NCI-H748 (cell line): ENCODE data around the gene CCDC171.
A peak's percentile ranks its signal among the peaks of the same experiment; 100 is the strongest.
"Not testable (repeated sequence)": the region's sequence is repeated elsewhere in the genome, so short reads cannot be mapped to it uniquely, and the experiment has no call there.

Source experiments
- DNase-seq: peaks from one replicate; lab custom pipeline; 2025; ENCODE audit not compliant: unreplicated experiment; lab: John Stamatoyannopoulos, UW

CCDC171 gene

GRCh38 chr9:15552636-15553527, at the start of gene CCDC171:
Gene CCDC171, plus strand, starts transcription at chr9:15553043. Its CDS starts 11,046 bp downstream, at chr9:15564089.
- DNase-seq: peak; percentile 99

DNA sequence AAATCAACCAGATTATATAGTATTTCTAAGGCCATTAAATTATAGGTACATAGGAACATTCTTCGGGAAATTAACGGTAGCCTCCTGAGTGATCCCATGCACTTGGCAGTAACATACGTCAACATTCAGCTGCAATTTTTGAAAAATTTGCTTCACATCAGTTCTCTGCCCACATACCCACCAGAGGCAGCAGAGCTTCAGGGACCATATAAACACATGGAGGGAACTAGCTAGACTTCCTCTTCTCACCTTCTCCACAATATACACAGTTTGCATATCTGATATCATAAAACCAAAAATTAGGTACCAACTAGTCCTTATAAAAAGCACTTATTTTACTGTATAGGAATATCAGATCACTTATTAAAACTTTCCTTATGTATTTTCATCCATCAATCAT, 46.9 kb upstream of the CCDC171 start:
- no peak for DNase-seq

DNA sequence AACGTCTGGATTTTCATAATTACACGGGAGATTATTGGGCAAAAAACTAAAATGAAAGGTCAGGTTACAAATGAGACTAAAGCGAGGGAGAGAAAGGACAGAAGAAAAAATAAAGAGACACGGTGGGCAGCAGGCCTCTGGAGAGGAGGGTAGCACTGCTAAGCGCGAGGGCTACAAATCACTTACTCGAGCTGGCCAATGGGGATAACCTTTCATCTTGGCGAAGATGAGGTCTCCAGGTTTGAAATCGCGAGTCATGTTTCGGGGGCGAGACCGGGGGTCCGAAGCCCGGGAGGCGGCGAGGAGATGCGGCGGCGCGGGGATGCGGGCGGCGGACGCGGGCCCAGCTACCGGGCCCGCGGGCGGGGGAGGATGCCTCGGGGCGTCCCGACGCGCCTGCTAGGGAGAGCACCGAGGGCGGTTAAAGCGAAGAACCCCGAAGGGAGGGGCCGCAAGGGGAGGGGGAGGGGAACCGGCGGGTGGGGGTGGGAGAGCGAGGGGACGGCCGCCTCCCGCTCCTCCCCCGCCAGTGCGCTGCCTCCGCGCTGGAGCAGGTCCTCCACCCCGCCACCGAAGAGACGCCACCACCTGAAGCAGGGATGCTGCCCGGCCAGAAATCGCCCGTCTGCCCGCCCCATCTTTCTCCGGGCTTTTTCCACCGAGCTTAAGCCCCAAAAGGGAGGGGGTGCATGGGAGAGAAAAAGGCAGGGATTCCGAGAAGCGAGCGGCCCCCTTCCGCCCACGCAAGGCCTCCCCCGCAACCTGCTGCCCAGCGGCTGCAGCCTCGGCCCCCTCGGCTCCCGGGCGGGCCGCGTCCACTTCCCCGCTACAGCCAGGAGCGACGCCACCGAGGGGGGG, 42.7 kb upstream of the CCDC171 start:
- DNase-seq: peak; percentile 82

DNA sequence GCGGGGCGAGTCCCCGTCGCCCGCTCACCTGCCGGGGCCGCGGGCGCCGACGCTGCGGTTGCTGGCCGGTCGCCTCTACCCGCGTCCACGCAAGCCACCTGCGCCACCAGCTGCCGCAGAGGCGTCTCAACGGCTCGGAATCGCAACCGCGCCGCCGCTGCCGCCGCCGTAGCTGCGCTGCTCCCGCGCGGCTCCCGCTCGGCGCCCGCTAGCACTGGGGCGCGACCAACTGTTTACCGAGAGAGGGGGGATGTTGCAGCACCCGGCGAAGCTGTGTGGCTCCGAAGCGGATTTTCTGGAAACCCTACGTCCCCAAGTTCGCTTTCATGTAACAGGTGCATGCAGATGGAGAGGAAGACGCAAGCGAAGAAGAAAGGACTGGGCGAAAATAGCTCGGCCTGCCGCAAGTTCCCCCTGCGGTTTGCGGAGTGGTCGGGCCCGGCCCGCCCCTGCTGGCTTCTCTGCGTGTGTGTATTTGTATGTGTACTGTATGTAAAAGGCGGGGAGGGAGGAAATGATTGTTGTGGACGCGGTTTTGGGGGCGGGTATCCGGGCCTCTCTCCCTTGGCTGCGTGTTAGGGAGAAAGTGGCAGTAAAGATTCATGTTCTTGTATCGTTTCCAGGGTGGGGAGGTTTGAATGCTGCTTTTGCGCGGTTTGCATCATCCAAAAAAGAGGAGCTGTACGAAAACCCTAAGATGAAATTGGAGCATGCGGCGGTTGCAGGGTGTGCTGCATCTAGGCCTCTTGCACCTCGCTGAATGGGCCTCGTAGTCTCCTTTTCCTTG, 41.9 kb upstream of the CCDC171 start, which contains the start of gene PSIP1:
TSS of gene PSIP1 (minus strand) at position 182 of the 787 bp plus-strand sequence. CDS start 782 bp downstream, outside the sequence.
- peak; percentile 95 for DNase-seq

- DNase-seq: no peak
These were observed 40.6 kb upstream of the CCDC171 start for GRCh38 chr9:15512204-15512603.

GRCh38 chr9:15512889-15513288, 40.0 kb upstream of the CCDC171 start:
- DNase-seq: peak; percentile 58

DNA sequence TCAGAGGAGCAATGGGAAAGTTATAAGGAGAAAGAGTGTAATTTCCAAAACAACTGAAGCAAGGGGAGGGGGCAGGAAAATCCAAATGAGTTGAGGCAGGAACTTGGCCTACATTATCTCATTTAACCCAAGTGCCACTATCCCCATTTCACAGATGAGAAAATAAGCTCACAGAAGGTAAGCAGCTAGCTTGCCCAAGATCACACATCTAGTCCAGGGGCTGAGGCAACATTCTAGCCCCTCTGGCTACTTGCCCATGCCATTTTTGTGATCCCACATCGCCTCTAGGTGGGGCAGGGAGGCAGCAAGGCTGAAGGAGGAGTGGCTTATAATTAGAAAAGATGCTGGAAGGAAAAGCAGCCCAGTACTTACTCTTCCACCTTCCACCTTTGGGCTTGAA, 39.5 kb upstream of the CCDC171 start:
- DNase-seq: peak; percentile 68

DNA sequence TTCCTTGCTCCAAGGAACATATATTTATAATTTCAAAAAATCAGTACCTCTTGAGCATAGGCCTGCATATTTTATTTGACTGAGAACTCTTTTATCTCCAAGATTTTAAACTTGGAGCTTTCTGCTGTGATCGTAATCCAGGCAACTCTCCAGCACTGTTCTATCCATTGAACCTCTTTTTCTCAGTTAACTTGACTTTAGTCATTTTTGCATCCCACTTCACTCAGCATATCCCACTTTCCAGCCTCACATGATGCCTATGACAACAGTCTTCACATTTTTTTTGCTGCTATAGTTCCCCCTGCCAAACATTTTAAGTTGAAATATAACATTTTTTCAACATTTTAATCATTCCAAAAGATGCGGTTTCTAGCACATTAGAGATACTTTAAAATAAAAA, 33.0 kb upstream of the CCDC171 start:
- no peak for DNase-seq

DNA sequence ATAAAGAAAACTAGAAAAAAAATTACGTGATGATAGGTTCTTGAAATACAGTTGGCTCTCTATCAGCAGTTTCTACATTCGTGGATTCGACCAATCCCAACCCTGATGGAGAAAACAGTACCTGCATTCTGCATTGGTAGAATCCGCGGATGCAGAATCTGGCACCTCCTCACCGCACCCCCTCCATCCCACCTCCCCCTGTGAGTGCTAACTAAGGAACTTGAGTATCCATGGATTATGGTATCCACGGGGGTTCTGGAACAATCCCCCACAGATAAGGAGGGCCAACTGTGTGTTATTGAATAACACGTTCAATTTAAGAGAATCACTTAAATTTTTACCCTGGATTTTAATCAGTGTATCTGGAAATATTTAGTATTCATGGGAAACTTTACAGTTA, 31.6 kb upstream of the CCDC171 start:
- DNase-seq: no peak

GRCh38 chr9:15522130-15522755, 30.6 kb upstream of the CCDC171 start:
- DNase-seq: no peak

- no peak for DNase-seq
These were observed 27.9 kb upstream of the CCDC171 start for GRCh38 chr9:15524845-15525455.

DNA sequence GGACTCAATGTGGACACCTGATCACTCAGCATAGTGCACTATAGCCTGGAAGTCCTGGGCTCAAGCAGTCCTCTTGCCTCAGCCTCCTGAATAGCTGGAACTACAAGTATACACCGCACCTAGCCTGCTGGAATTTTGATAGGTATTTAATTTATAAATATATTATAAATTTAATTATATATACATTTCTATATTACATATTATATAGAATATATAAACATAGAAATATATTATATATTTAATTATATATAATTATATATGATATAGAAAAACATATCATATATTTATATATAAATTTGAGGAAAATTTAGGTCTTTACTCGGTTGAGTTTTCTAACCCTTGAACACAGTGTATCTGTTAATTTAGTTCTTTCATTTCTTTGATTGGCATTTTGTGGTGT, 26.9 kb upstream of the CCDC171 start:
- DNase-seq: no peak

- not testable (repeated sequence) for DNase-seq
These were observed 25.8 kb upstream of the CCDC171 start for GRCh38 chr9:15527035-15527434.

DNA sequence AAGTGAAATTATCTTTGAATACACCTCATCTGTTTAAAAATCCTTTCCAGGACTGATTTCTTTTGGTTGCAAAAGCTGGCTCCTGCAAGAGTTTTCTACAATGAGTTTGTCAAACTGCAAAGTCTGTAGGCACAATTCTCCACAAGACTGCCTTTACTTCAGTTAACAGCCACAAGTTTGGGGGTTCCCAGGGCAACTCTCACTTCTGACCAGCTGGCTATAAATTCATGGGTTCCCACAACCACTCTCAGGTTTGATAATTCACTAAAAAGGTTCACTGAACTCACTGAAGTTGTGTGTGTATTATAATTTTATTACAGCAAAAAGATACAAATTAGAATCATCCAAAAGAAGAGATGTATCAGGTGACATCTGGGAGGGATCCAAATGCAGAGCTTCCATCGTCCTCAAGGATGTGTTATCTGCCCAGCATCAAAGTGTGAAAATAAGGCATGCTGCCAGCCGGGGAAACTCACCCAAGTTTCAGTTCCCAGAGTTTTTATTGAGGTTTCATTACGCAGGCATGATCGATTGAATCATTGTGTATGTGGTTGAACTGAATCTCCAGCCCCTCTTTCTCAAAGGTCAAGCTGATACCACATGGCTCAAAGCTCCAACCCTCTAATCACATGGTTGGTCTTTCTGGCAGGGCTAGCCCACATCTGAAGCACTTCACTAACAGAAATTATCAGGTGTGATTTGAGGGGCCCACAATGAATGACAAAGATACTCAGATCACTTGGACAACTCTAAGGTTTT, 23.1 kb upstream of the CCDC171 start:
- no peak for DNase-seq

- no peak for DNase-seq
These were observed 21.5 kb upstream of the CCDC171 start for GRCh38 chr9:15531380-15531779.

- DNase-seq: no peak
These were observed 11.0 kb upstream of the CCDC171 start for GRCh38 chr9:15541872-15542271.

GRCh38 chr9:15542624-15543023, 10.2 kb upstream of the CCDC171 start:
- DNase-seq: no peak

DNA sequence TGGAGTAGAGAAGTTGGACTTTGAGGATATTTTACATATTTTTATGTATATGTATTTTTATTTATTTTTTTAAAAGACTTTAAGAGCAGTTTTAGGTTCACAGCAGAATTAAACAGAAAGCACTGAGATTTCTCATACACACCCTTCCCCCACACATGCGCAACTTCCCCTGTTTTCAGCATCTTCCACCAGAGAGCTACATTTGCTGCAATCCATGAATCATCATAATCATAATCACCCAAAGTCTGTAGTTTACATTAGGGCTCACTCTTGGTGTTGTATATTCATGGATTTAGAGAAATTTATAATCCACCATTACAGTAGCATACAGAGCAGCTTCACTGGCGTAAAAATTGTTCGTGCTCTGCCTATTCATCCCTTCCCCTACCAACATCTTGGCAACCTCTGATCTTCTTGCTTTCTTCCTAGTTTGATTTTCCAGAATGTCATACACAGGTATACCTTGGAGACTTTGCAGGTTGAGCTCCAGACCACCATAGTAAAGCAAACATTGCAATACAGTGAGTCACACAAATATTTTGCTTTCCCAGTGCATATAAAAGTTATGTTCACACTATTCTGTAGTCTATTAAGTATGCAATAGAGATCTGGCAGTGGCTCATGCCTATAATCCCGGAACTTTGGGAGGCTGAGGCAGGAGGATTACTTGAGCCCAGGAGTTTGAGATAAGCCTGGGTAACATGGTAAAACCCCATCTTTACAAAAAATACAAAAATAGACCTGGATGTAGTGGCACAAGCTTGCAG, 9.6 kb upstream of the CCDC171 start:
- no peak for DNase-seq

DNA sequence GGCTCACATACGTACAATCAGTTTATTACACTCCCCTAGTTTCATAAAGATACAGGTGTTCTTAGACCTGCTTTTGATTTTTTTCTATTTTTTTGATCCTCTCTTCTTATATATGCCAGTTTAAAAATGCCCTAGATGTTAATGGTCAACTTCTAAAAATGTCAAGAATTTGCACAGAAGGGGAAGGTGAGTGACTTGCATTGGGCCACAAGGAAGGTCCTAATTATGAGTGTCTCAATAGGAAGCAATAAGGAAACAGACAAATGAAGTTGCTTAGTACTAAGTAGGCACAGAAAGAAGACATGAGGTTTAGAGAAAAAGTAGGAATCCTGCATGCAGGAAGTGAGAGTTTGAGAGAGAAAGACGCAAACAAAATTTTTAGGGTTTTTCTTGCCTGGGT, 3.2 kb upstream of the CCDC171 start:
- DNase-seq: no peak
